Heart left ventricle (tissue), 13 donors: ENCODE measurements around the gene ARHGAP24.

ENCODE experiments used
- CTCF ChIP-seq, 12 donors: fragments of 200-600 bp; sonication (generic) in 4 of 12; IDR thresholded peaks; one replicate each; pipeline versions ENCODE4 v1.5.0 to v1.8.0; 2018 to 2022; ENCODE audit warnings: antibody characterized with exemption in 12 of 12, mild to moderate bottlenecking in 5 of 12
- POLR2A ChIP-seq, 2 donors: fragments of 450-650 bp; IDR thresholded peaks; one replicate each; pipeline ENCODE4 v1.6.1; 2017; ENCODE audit warnings: antibody characterized with exemption in 2 of 2, mild to moderate bottlenecking in 2 of 2, moderate library complexity in 2 of 2
- donor health status: ischemic (EF 13 %, LVEDD 7.1; RV severe dilation, severe dysfunction).
- donor health status: DM: no; HTN: yes; CAD: no.
- donor health status: DM: no; HTN: no; CAD: no.
- donor health status: ischemic (EF 25% LVEDD 6.9; RV normal size, moderate dysfunction).
- donor health status: ischemic (EF 25% LVEDD 5.7; RV mildly dilated, moderate dysfunction).
- donor health status: ischemic (EF 35%, LVEDD 5.7; RV mildly dilated, moderate dysfunction).
- donor health status: nonischemic (EF 11% LVEDD 7.7; RV severe dilation, severe dysfunction).
- donor health status: DM: yes; HTN: yes; CAD: no.
- donor health status: PGD.
- donor health status: ischemic (EF 29% LVEDD 5.4; RV normal size, mild dysfunction).
- donor health status: nonischemic (EF 23%, LVEDD 6.1; RV moderate dilation, normal function).

GRCh38 chr4:85760511-85760910 lies 285.6 kb downstream of the ARHGAP24 start:
- TF ChIP-seq CTCF (IDR thresholded peaks at IDR 0.05) (no peak), POLR2A (IDR thresholded peaks at IDR 0.05) (no peak)
